HG03175 (cell line): ENCODE data around the gene DYRK4.

ENCODE experiments used
- ATAC-seq: cut with Tn5 transposase; IDR thresholded peaks from one replicate; pipeline ENCODE4 v1.9.1; 2021; ENCODE audit warnings: mild to moderate bottlenecking, moderate library complexity; ENCODE audit not compliant: unreplicated experiment

The DYRK4 gene

GRCh38 chr12:4610481-4610880, 48.5 kb downstream of the DYRK4 start:
- ATAC-seq = no peak

GRCh38 chr12:4615667-4616066, 53.7 kb downstream of the DYRK4 start:
- ATAC-seq = no peak

- no peak for ATAC-seq
Measured at GRCh38 chr12:4621511-4621910, 59.5 kb downstream of the DYRK4 start.

- no peak for ATAC-seq
Measured at GRCh38 chr12:4626543-4626942, 64.5 kb downstream of the DYRK4 start.

GRCh38 chr12:4628406-4628805, 66.4 kb downstream of the DYRK4 start:
- no peak for ATAC-seq

GRCh38 chr12:4630262-4630661, 68.3 kb downstream of the DYRK4 start:
- ATAC-seq = no peak

GRCh38 chr12:4643747-4644146, 81.7 kb downstream of the DYRK4 start:
- ATAC-seq = peak; percentile 76

GRCh38 chr12:4645023-4645422, 83.0 kb downstream of the DYRK4 start:
- ATAC-seq = no peak

- ATAC-seq = no peak
Measured at GRCh38 chr12:4648104-4648500, 86.1 kb downstream of the DYRK4 start.

- ATAC-seq = peak; percentile 94
Measured at GRCh38 chr12:4648501-4649357, 86.7 kb downstream of the DYRK4 start, which contains the start of the genes AKAP3 and NDUFA9. TSS of gene AKAP3 (minus strand) at chr12:4649051. CDS start at chr12:4638196, 10,855 bp downstream. TSS of gene NDUFA9 (plus strand) at chr12:4649114. CDS start at chr12:4649127, 13 bp downstream.

GRCh38 chr12:4649358-4649661, 87.3 kb downstream of the DYRK4 start:
- no peak for ATAC-seq

- ATAC-seq = no peak
Measured at GRCh38 chr12:4653257-4653656, 91.2 kb downstream of the DYRK4 start.

GRCh38 chr12:4653691-4654090, 91.7 kb downstream of the DYRK4 start:
- ATAC-seq = no peak
